Measurements from ENCODE around the gene IGFBP5. TPM values are rescaled to one million over a fixed set of nuclear protein-coding genes. Genes with fewer than 3 reads are reported as not detected.

The IGFBP5 gene
- total and polyA plus RNA-seq, 9 of the 15 experiments (the other 6 are each of a cell fraction or from before 2014, with no cell fraction given) = 0.01 to 1.9 (median 0.03) TPM; not detected in 6

- Histone ChIP-seq H3K9me3 (replicated peaks; ENCODE audit: control insufficient read depth, insufficient read depth, low read depth, low read length) (no peaks in the 10 kb centered on the region), H4K20me1 (replicated peaks; ENCODE audit: control insufficient read depth, insufficient read depth, low read length) (no peaks in the 10 kb centered on the region), H3K4me2 (ENCODE audit: insufficient read depth, low read length) (no peak overlapping the region), H2AFZ (ENCODE audit: low read depth, low read length) (no peak overlapping the region), H3K27me3 (ENCODE audit: control insufficient read depth in 2 of 2, insufficient read depth in 2 of 2, low read length in 2 of 2) (peaks cover 4 to 54% of the 10 kb centered on the region in 2 experiments; a peak in 3 of 5 replicates), H3K4me3 (no peak overlapping the region), H3K27ac (ENCODE audit: extremely low read depth, low read depth, low read length) (no peak overlapping the region), H3K79me2 (ENCODE audit: control insufficient read depth, insufficient read depth, low read length) (no peaks in the 10 kb centered on the region), H3K36me3 (ENCODE audit: control insufficient read depth, insufficient read depth, low read length) (no peaks in the 10 kb centered on the region), H3K9me1 (ENCODE audit: control insufficient read depth, insufficient read depth, low read length) (no peaks in the 10 kb centered on the region), H3K9ac (ENCODE audit: insufficient read depth in 1 of 2, low read depth in 2 of 2, low read length in 2 of 2) (no peak overlapping the region), H3K4me1 (replicated peaks in 1 of 2; ENCODE audit: control insufficient read depth in 2 of 2, insufficient read depth in 2 of 2, low read length in 2 of 2) (no peaks in the 10 kb centered on the region; a peak in 2 of 5 replicates)
- in situ Hi-C loops (cut with MboI) (loop anchor here (25.0 kb wide), 1 partner anchor 462 kb away; no protein-coding TSS in a partner anchor), intact Hi-C loops (cut with micrococcal nuclease) (no loop called here)
- TF ChIP-seq KHSRP (IDR thresholded peaks at IDR 0.05) = no peak
- TF ChIP-seq ESRRA (IDR thresholded peaks at IDR 0.05; ENCODE audit: borderline replicate concordance, low read depth) = no peak
- ATAC-seq (no peak), DNase-seq (ENCODE audit: extremely low read depth in 1 of 4, low spot score in 3 of 4) (no peak), FAIRE-seq (no peak)
- WGBS (ENCODE audit: insufficient coverage, low coverage, missing lambda C conversion rate) = 56% methylated on average over 9 of the region's 9 CpGs
- ChIA-PET POLR2A (interaction anchor here (1.0 kb wide), 1 partner anchor 11 kb away, joined by 3 read pairs; no protein-coding TSS in a partner anchor), CTCF (ENCODE audit: low intra/inter-chr PET ratio) (no interaction called here)
- BruUV-seq (replicated peaks) = no TSS peak
Measured at GRCh38 chr2:216674376-216674775, 21.0 kb downstream of the IGFBP5 start.

- in situ Hi-C loops (cut with MboI) (loop anchor here (25.0 kb wide), 1 partner anchor 461 kb away; no protein-coding TSS in a partner anchor), intact Hi-C loops (cut with micrococcal nuclease) (no loop called here)
- H3K9ac ChIP-seq (ENCODE audit: insufficient read depth in 1 of 2, low read depth in 2 of 2, low read length in 2 of 2) = no peak overlapping the region
- no TSS peak for BruUV-seq (replicated peaks)
- FAIRE-seq (no peak), ATAC-seq (no peak), DNase-seq (ENCODE audit: extremely low read depth in 1 of 4, low spot score in 3 of 4) (no peak)
- WGBS (ENCODE audit: insufficient coverage, low coverage, missing lambda C conversion rate) = 46% methylated on average over 6 of the region's 9 CpGs
- no peaks in the 10 kb centered on the region for H4K20me1 ChIP-seq (replicated peaks; ENCODE audit: control insufficient read depth, insufficient read depth, low read length)
- H3K4me1 ChIP-seq (replicated peaks in 1 of 2; ENCODE audit: control insufficient read depth in 2 of 2, insufficient read depth in 2 of 2, low read length in 2 of 2) = no peaks in the 10 kb centered on the region
- H3K9me3 ChIP-seq (replicated peaks; ENCODE audit: control insufficient read depth, insufficient read depth, low read depth, low read length) = no peaks in the 10 kb centered on the region
- no peaks in the 10 kb centered on the region for H3K36me3 ChIP-seq (ENCODE audit: control insufficient read depth, insufficient read depth, low read length)
- no peaks in the 10 kb centered on the region for H3K9me1 ChIP-seq (ENCODE audit: control insufficient read depth, insufficient read depth, low read length)
- no peak overlapping the region for H3K27ac ChIP-seq (ENCODE audit: extremely low read depth, low read depth, low read length)
- ChIA-PET CTCF (ENCODE audit: low intra/inter-chr PET ratio) (no interaction called here), POLR2A (interaction anchor here (1.0 kb wide), 1 partner anchor 10 kb away, joined by 3 read pairs; no protein-coding TSS in a partner anchor)
- H3K79me2 ChIP-seq (ENCODE audit: control insufficient read depth, insufficient read depth, low read length) = no peaks in the 10 kb centered on the region
- no peak overlapping the region for H3K4me2 ChIP-seq (ENCODE audit: insufficient read depth, low read length)
- no peak overlapping the region for H2AFZ ChIP-seq (ENCODE audit: low read depth, low read length)
- peaks cover 4 to 58% of the 10 kb centered on the region in 2 experiments; a peak in 3 of 5 replicates for H3K27me3 ChIP-seq (ENCODE audit: control insufficient read depth in 2 of 2, insufficient read depth in 2 of 2, low read length in 2 of 2)
- H3K4me3 ChIP-seq = no peak overlapping the region
- no peak for TF ChIP-seq HIVEP1 (CRISPR knock-in tag; IDR thresholded peaks at IDR 0.05)
- TF ChIP-seq TFE3 (CRISPR knock-in tag; IDR thresholded peaks at IDR 0.05) = no peak
- TF ChIP-seq ZNF12 (CRISPR knock-in tag; IDR thresholded peaks at IDR 0.05) = no peak
- TF ChIP-seq TBP (optimal IDR thresholded peaks at IDR 0.05; ENCODE audit: low read depth, low read length) = no peak
- no peak for TF ChIP-seq ZNF695 (CRISPR knock-in tag; IDR thresholded peaks at IDR 0.05)
- TF ChIP-seq, protein P1, sequence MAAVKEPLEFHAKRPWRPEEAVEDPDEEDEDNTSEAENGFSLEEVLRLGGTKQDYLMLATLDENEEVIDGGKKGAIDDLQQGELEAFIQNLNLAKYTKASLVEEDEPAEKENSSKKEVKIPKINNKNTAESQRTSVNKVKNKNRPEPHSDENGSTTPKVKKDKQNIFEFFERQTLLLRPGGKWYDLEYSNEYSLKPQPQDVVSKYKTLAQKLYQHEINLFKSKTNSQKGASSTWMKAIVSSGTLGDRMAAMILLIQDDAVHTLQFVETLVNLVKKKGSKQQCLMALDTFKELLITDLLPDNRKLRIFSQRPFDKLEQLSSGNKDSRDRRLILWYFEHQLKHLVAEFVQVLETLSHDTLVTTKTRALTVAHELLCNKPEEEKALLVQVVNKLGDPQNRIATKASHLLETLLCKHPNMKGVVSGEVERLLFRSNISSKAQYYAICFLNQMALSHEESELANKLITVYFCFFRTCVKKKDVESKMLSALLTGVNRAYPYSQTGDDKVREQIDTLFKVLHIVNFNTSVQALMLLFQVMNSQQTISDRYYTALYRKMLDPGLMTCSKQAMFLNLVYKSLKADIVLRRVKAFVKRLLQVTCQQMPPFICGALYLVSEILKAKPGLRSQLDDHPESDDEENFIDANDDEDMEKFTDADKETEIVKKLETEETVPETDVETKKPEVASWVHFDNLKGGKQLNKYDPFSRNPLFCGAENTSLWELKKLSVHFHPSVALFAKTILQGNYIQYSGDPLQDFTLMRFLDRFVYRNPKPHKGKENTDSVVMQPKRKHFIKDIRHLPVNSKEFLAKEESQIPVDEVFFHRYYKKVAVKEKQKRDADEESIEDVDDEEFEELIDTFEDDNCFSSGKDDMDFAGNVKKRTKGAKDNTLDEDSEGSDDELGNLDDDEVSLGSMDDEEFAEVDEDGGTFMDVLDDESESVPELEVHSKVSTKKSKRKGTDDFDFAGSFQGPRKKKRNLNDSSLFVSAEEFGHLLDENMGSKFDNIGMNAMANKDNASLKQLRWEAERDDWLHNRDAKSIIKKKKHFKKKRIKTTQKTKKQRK (IDR thresholded peaks at IDR 0.05; ENCODE audit: borderline replicate concordance, low read depth, low read length) = no peak
- TF ChIP-seq, protein P2, sequence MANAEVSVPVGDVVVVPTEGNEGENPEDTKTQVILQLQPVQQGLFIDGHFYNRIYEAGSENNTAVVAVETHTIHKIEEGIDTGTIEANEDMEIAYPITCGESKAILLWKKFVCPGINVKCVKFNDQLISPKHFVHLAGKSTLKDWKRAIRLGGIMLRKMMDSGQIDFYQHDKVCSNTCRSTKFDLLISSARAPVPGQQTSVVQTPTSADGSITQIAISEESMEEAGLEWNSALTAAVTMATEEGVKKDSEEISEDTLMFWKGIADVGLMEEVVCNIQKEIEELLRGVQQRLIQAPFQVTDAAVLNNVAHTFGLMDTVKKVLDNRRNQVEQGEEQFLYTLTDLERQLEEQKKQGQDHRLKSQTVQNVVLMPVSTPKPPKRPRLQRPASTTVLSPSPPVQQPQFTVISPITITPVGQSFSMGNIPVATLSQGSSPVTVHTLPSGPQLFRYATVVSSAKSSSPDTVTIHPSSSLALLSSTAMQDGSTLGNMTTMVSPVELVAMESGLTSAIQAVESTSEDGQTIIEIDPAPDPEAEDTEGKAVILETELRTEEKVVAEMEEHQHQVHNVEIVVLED (CRISPR knock-in tag; IDR thresholded peaks at IDR 0.05) = no peak
Measured at GRCh38 chr2:216673609-216674008, 21.7 kb downstream of the IGFBP5 start.

Data from K562 (cell line).